ENCODE data around the gene HSDL1. TPM values are rescaled to one million over a fixed set of nuclear protein-coding genes. Genes with fewer than 3 reads are reported as not detected.
"Not testable (repeated sequence)": the region's sequence is repeated elsewhere in the genome, so short reads cannot be mapped to it uniquely, and the experiment has no call there.

HSDL1 gene
- total RNA-seq, 2 donors from 2014 or later, result 6.3 to 8.0 TPM

DNA sequence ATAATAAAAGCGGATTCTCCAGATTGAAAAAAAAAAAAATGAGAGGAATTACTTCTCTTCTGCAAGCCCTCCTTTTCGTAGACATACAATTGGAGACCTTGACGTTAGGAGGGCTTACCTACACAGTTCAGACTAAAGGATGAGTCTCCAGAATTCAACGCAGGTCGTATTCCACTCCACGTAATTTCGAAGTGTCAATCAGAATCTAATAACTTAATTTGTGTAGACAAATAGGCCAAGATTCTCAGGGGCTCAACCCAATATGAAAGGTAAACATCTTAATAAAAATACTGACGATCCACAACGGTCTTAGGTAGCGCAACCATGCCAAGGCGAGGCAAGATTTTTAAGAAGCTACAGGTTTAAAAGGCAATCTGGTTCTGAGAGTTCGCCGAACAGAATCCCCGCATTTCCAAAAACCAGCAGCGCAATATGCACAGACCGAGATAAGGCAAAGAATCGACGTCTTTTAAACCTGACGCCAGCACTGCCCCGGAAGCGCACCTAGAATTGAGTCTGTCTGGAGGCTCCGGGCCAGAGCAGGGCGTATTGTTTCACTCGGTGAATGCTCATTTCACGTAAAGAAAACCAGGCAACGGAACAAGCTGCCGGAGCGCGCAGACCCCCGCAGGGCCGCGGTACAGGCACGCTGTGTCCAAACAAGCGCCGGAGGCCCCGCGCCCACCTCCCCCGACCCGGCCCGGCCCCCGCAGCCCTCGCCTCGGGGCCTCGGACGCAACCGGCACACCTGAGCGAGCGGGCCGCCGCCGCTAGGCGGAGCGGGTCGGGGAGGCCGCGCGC lies 28.9 kb downstream of the HSDL1 start:
- no peaks in the 10 kb centered on the region for H3K9me3 ChIP-seq
- no peaks in the 10 kb centered on the region for H3K36me3 ChIP-seq (replicated peaks in 1 of 2; ENCODE audit: insufficient read depth in 1 of 2, low read depth in 2 of 2)
- ATAC-seq (peak; percentile 62), DNase-seq (peak; percentile 64 to 75 (median 69))
- no peak for TF ChIP-seq POLR2A (IDR thresholded peaks at IDR 0.05)
- TF ChIP-seq, protein P1, sequence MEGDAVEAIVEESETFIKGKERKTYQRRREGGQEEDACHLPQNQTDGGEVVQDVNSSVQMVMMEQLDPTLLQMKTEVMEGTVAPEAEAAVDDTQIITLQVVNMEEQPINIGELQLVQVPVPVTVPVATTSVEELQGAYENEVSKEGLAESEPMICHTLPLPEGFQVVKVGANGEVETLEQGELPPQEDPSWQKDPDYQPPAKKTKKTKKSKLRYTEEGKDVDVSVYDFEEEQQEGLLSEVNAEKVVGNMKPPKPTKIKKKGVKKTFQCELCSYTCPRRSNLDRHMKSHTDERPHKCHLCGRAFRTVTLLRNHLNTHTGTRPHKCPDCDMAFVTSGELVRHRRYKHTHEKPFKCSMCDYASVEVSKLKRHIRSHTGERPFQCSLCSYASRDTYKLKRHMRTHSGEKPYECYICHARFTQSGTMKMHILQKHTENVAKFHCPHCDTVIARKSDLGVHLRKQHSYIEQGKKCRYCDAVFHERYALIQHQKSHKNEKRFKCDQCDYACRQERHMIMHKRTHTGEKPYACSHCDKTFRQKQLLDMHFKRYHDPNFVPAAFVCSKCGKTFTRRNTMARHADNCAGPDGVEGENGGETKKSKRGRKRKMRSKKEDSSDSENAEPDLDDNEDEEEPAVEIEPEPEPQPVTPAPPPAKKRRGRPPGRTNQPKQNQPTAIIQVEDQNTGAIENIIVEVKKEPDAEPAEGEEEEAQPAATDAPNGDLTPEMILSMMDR (IDR thresholded peaks at IDR 0.05), result peak in 3 of 7 experiments; percentile 22 to 63 (median 60)
- no peaks in the 10 kb centered on the region for H3K27me3 ChIP-seq
- WGBS, 2 donors, result 1 to 2% methylated on average over 16 to 54 of the region's 57 CpGs
- H3K4me3 ChIP-seq, result peak overlapping the region; percentile 89 to 92
- peak overlapping the region; percentile 80 to 94 (median 93) for H3K27ac ChIP-seq
- peaks cover 24% of the 10 kb centered on the region for H3K4me1 ChIP-seq
- intact Hi-C loops (cut with DNase I), result no loop called here

GRCh38 chr16:84111949-84112348 lies 33.0 kb downstream of the HSDL1 start:
- peaks cover 25% of the 10 kb centered on the region for H3K4me1 ChIP-seq
- DNase-seq; H3K27ac ChIP-seq; ATAC-seq; H3K9me3 ChIP-seq; H3K27me3 ChIP-seq; H3K36me3 ChIP-seq (replicated peaks in 1 of 2; ENCODE audit: insufficient read depth in 1 of 2, low read depth in 2 of 2); H3K4me3 ChIP-seq; intact Hi-C loops (cut with DNase I): not testable (repeated sequence)
- 93 to 94% methylated on average over 3 of the region's 3 CpGs for WGBS, 2 donors

DNA sequence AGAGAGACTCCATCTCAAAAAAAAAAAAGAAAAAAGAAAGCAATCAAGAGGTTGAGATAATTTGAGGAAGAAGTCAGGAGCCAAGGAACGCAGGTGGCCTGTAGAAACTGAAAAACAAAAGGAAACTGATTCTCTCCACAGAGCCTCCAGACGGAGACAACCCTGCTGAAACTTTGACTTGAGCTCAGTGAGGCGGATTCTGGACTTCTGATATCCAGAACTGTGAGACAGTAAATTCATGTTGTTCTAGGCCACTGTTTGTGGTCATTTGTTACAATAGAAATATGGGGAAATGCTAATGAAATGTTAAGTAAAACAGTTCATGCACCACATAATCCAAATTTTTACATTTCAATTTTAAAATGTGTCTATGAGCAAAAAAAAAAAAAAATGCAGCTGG lies 33.5 kb downstream of the HSDL1 start:
- no peak for ATAC-seq
- no peak for TF ChIP-seq POLR2A (IDR thresholded peaks at IDR 0.05)
- 68 to 78% methylated on average over 3 of the region's 3 CpGs for WGBS, 2 donors
- no peaks in the 10 kb centered on the region for H3K9me3 ChIP-seq
- DNase-seq, result no peak
- H3K27me3 ChIP-seq, result no peaks in the 10 kb centered on the region
- no peak overlapping the region for H3K4me3 ChIP-seq
- H3K36me3 ChIP-seq (replicated peaks in 1 of 2; ENCODE audit: insufficient read depth in 1 of 2, low read depth in 2 of 2), result peaks cover 0 to 2% of the 10 kb centered on the region in 2 donors
- no peak overlapping the region for H3K27ac ChIP-seq
- H3K4me1 ChIP-seq, result peaks cover 25% of the 10 kb centered on the region
- intact Hi-C loops (cut with DNase I), result no loop called here

DNA sequence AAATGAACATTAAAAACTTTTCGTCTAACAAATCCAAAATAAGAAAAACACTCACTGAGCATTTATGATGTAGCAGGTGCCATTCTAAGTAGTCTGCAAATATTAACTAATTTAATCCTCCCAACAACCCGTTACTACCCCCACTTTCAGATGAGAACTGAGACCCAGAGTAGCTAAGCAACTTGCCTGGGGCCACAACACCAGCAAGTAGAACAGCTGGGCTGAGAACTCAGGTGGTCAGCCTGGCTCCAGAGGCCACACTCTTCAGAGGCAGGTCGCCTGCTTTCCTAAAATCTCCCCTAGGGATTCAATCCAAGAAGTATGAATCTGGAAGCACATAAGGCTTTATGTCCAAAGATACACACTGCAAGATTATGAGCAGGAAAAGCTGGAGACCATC lies 34.5 kb downstream of the HSDL1 start:
- DNase-seq (no peak), ATAC-seq (no peak)
- Histone ChIP-seq H3K27ac (no peak overlapping the region), H3K27me3 (no peaks in the 10 kb centered on the region), H3K4me1 (peaks cover 19% of the 10 kb centered on the region), H3K36me3 (replicated peaks in 1 of 2; ENCODE audit: insufficient read depth in 1 of 2, low read depth in 2 of 2) (peaks cover 0 to 2% of the 10 kb centered on the region in 2 donors), H3K9me3 (no peaks in the 10 kb centered on the region), H3K4me3 (no peak overlapping the region)
- 78 to 79% methylated on average over 3 of the region's 3 CpGs for WGBS, 2 donors
- intact Hi-C loops (cut with DNase I), result no loop called here
- TF ChIP-seq, protein P1 (IDR thresholded peaks at IDR 0.05), result no peak
- no peak for TF ChIP-seq POLR2A (IDR thresholded peaks at IDR 0.05)

- Histone ChIP-seq H3K27ac (no peak overlapping the region), H3K4me3 (no peak overlapping the region), H3K36me3 (replicated peaks in 1 of 2; ENCODE audit: insufficient read depth in 1 of 2, low read depth in 2 of 2) (peaks cover 0 to 2% of the 10 kb centered on the region in 2 donors), H3K9me3 (no peaks in the 10 kb centered on the region), H3K27me3 (no peaks in the 10 kb centered on the region), H3K4me1 (peaks cover 11% of the 10 kb centered on the region)
- no peak for TF ChIP-seq POLR2A (IDR thresholded peaks at IDR 0.05)
- TF ChIP-seq, protein P1 (IDR thresholded peaks at IDR 0.05), result no peak
- DNase-seq (no peak), ATAC-seq (peak; percentile 35)
- intact Hi-C loops (cut with DNase I), result no loop called here
- WGBS, 2 donors, result 26 to 42% methylated on average over 5 to 6 of the region's 6 CpGs
Measured at GRCh38 chr16:84109598-84110335, 35.2 kb downstream of the HSDL1 start.

Data from body of pancreas (tissue), 4 donors.